HG02623 (cell line): Measurements from ENCODE around the gene FLYWCH1.
"Not testable (repeated sequence)": the region's sequence is repeated elsewhere in the genome, so short reads cannot be mapped to it uniquely, and the experiment has no call there.

Source experiments
- ATAC-seq: cut with Tn5 transposase; IDR thresholded peaks from one replicate; pipeline ENCODE4 v1.9.1; 2021; ENCODE audit warnings: moderate library complexity; ENCODE audit not compliant: unreplicated experiment

FLYWCH1 gene

GRCh38 chr16:2898831-2899563, 12.7 kb upstream of the FLYWCH1 start:
- no peak for ATAC-seq

GRCh38 chr16:2899564-2900072, 12.1 kb upstream of the FLYWCH1 start:
- ATAC-seq = no peak

GRCh38 chr16:2900526-2901075, 11.1 kb upstream of the FLYWCH1 start:
- ATAC-seq = no peak

GRCh38 chr16:2902337-2903130, 9.2 kb upstream of the FLYWCH1 start:
- ATAC-seq = no peak

GRCh38 chr16:2904100-2904921, 7.4 kb upstream of the FLYWCH1 start:
- peak; percentile 34 for ATAC-seq

GRCh38 chr16:2904922-2905240, 6.8 kb upstream of the FLYWCH1 start:
- ATAC-seq = peak; percentile 2

GRCh38 chr16:2905241-2905987, 6.3 kb upstream of the FLYWCH1 start:
- ATAC-seq = peak; percentile 72

- ATAC-seq = no peak
These were observed 5.7 kb upstream of the FLYWCH1 start for GRCh38 chr16:2905988-2906387.

- ATAC-seq = not testable (repeated sequence)
These were observed 4.5 kb upstream of the FLYWCH1 start for GRCh38 chr16:2907084-2907753.

GRCh38 chr16:2910441-2910969, 1.2 kb upstream of the FLYWCH1 start:
- no peak for ATAC-seq

- peak; percentile 9 for ATAC-seq
These were observed 834 bp downstream of the FLYWCH1 start for GRCh38 chr16:2912330-2913199.

GRCh38 chr16:2913603-2914002, 1.9 kb downstream of the FLYWCH1 start:
- no peak for ATAC-seq

- no peak for ATAC-seq
These were observed 2.5 kb downstream of the FLYWCH1 start for GRCh38 chr16:2914233-2914632.

- ATAC-seq = no peak
These were observed 3.6 kb downstream of the FLYWCH1 start for GRCh38 chr16:2915196-2915929.

GRCh38 chr16:2919511-2920255, 8.0 kb downstream of the FLYWCH1 start:
- no peak for ATAC-seq

GRCh38 chr16:2923481-2923880, 11.8 kb downstream of the FLYWCH1 start:
- ATAC-seq = no peak
